ENCODE measurements around the gene THEM4.
"Not testable (repeated sequence)": the region's sequence is repeated elsewhere in the genome, so short reads cannot be mapped to it uniquely, and the experiment has no call there.

DNA sequence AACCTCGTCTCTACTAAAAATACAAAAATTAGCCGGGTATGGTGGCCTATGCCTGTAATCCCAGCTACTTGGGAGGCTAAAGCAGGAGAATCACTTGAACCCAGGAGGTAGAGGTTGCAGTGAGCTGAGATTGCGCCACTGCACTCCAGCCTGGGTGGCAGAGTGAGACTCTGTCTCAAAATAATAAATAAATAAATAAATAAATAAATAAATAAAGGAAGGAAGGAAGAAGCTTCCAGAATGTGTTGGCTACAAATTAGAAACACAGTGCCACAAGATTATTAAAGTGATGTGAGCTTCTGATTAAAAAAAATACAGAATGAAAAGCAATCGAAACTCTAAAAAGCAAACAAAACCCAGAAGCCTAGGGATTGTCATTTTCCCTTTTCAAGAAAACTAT, 25.4 kb downstream of the THEM4 start:
- TF ChIP-seq POLR2A (IDR thresholded peaks at IDR 0.05; ENCODE audit: low read depth); POLR2AphosphoS5 (IDR thresholded peaks at IDR 0.05); EP300 (IDR thresholded peaks at IDR 0.05): not testable (repeated sequence)
- TF ChIP-seq, protein P1, sequence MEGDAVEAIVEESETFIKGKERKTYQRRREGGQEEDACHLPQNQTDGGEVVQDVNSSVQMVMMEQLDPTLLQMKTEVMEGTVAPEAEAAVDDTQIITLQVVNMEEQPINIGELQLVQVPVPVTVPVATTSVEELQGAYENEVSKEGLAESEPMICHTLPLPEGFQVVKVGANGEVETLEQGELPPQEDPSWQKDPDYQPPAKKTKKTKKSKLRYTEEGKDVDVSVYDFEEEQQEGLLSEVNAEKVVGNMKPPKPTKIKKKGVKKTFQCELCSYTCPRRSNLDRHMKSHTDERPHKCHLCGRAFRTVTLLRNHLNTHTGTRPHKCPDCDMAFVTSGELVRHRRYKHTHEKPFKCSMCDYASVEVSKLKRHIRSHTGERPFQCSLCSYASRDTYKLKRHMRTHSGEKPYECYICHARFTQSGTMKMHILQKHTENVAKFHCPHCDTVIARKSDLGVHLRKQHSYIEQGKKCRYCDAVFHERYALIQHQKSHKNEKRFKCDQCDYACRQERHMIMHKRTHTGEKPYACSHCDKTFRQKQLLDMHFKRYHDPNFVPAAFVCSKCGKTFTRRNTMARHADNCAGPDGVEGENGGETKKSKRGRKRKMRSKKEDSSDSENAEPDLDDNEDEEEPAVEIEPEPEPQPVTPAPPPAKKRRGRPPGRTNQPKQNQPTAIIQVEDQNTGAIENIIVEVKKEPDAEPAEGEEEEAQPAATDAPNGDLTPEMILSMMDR (IDR thresholded peaks at IDR 0.05): not testable (repeated sequence)
